Activated naive CD8-positive, alpha-beta T cell treated with anti-CD3 and anti-CD28 coated beads, Interleukin-2, amount 10 ng/mL, durations not matched to agents 7 days and 5 days (primary cell): ENCODE measurements around the gene GRK6. TPM values are rescaled to one million over a fixed set of nuclear protein-coding genes. Genes with fewer than 3 reads are reported as not detected.
"Not testable (repeated sequence)": the region's sequence is repeated elsewhere in the genome, so short reads cannot be mapped to it uniquely, and the experiment has no call there.

Experiments used
- ATAC-seq: fragments of 150-1000 bp; cut with Tn5 transposase; one replicate; pipeline ENCODE4 v1.10.0; 2021; ENCODE audit warnings: low read depth, moderate library complexity
- POLR2A ChIA-PET: fragments of 350-600 bp; sonication (Branson Sonifier 250); formaldehyde crosslinking; loops from one replicate; lab custom pipeline; 2021; ENCODE audit warnings: antibody characterized with exemption; lab: Charles Lee
- DNase-seq: peaks from one replicate; pipeline ENCODE4 v3.0.0; 2021
- H3K27ac Mint-ChIP-seq: one replicate; pipeline ENCODE4 v1.8.0; 2022; ENCODE audit warnings: mild to moderate bottlenecking, mixed read lengths
- H3K27me3 Mint-ChIP-seq: one replicate; pipeline ENCODE4 v1.8.0; 2022; ENCODE audit warnings: mild to moderate bottlenecking, moderate library complexity, mixed read lengths
- H3K36me3 Mint-ChIP-seq: one replicate; pipeline ENCODE4 v1.8.0; 2021; ENCODE audit warnings: mild to moderate bottlenecking, mixed read lengths
- H3K4me1 Mint-ChIP-seq: one replicate; pipeline ENCODE4 v1.8.0; 2021; ENCODE audit warnings: mixed read lengths
- H3K4me3 Mint-ChIP-seq: one replicate; pipeline ENCODE4 v1.8.0; 2022; ENCODE audit warnings: mild to moderate bottlenecking, moderate library complexity, mixed read lengths
- H3K9me3 Mint-ChIP-seq: one replicate; pipeline ENCODE4 v1.8.0; 2021; ENCODE audit warnings: mixed read lengths
- total RNA-seq, 2 experiments: library from RNA; stranded (reverse); gene quantifications; one replicate each; pipeline ENCODE4 v1.2.3, GENCODE V29; 2021

The GRK6 gene
- total RNA-seq, 2 experiments from 2014 or later, result 181 to 186 TPM

DNA sequence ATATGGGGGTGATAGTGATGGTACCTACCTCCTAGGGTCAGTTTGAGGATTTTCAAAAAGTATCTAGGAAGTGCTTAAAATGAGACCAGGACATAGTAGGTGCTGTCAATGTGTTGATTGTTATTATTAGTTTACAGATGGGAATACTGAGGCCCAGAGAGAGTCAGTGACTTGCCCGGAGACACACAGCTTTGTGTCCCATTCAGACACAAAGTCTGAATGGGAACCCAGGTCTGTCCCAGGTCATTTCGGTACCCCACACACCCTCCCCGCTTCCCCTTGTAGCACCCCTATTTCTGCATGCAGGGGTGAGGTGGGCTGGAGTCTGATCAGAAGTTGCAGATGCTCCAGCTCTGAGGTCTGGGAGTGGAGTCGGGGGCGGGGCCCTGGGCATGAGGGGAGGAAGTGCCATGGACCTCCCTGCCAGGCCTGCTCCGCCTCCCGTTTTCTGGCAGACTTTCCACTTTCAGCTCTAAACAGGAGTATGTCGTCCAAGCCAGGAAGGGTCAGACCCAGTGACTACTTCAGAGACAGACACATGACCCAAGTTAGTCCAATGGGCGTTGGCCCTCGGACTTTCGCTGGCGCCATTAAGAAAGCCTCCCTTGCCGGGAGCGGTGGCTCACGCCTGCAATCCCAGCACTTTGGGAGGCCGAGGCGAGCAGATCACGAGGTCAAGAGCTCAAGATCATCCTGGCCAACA is 50.2 kb downstream of the GRK6 start:
- DNase-seq (no peak), ATAC-seq (no peak)
- Mint-ChIP-seq H3K27ac (peak overlapping the region; percentile 81), H3K36me3 (peaks cover 6% of the 10 kb centered on the region), H3K27me3 (no peaks in the 10 kb centered on the region), H3K9me3 (no peaks in the 10 kb centered on the region), H3K4me1 (peaks cover 53% of the 10 kb centered on the region), H3K4me3 (no peak overlapping the region)
- POLR2A ChIA-PET, result interaction anchor here (1.5 to 3.1 kb wide), 3 partner anchors 13 to 21 kb away, joined by 5 to 17 read pairs (median 7); partner anchors contain the start of gene PDLIM7

DNA sequence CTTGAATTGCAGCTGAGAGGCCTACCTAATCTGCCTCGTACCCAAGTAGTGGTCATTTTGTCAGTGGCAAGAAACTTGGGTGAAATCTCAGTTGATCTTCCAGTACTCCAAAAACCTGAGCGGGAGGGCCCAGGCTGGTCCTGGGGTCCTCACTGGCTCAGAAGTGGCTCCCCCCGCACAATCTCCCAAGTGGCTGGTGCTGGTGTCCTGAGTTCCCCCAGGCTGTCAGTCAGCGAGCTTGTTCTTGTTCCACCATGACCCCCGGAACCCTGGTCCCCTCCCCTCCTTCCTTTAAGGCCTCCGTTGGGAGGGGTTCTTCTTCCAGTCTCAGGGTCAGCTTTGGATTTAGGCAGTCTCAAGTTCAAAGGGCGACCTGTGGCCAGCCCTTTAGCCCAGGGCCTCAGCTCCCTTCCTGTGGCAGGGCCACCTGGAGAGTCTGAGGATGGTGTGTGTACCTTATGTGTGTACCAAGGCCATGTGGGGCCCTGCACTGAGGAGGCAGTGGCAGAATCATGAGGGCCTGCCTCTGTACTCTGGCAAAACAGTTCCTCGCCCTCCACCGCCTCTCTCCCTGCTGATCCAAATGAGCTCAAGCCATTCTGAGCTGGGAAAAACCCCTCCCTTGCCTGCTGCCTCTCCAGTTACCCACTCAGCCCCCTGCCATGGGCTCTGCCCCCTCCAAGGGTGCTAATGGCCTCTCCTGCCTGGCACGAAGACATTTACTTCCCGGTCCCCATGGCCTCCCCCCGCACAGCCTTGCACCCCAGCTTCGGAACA is 51.4 kb downstream of the GRK6 start:
- ATAC-seq, result no peak
- peaks cover 53% of the 10 kb centered on the region for H3K4me1 Mint-ChIP-seq
- H3K9me3 Mint-ChIP-seq, result no peaks in the 10 kb centered on the region
- H3K4me3 Mint-ChIP-seq, result no peak overlapping the region
- H3K27ac Mint-ChIP-seq, result peak overlapping the region; percentile 94
- POLR2A ChIA-PET, result interaction anchor here (0.8 to 3.1 kb wide), 7 partner anchors 8 to 46 kb away, joined by 3 to 17 read pairs (median 4); partner anchors contain the start of gene PDLIM7
- H3K36me3 Mint-ChIP-seq, result peaks cover 10% of the 10 kb centered on the region
- no peak for DNase-seq
- no peaks in the 10 kb centered on the region for H3K27me3 Mint-ChIP-seq

DNA sequence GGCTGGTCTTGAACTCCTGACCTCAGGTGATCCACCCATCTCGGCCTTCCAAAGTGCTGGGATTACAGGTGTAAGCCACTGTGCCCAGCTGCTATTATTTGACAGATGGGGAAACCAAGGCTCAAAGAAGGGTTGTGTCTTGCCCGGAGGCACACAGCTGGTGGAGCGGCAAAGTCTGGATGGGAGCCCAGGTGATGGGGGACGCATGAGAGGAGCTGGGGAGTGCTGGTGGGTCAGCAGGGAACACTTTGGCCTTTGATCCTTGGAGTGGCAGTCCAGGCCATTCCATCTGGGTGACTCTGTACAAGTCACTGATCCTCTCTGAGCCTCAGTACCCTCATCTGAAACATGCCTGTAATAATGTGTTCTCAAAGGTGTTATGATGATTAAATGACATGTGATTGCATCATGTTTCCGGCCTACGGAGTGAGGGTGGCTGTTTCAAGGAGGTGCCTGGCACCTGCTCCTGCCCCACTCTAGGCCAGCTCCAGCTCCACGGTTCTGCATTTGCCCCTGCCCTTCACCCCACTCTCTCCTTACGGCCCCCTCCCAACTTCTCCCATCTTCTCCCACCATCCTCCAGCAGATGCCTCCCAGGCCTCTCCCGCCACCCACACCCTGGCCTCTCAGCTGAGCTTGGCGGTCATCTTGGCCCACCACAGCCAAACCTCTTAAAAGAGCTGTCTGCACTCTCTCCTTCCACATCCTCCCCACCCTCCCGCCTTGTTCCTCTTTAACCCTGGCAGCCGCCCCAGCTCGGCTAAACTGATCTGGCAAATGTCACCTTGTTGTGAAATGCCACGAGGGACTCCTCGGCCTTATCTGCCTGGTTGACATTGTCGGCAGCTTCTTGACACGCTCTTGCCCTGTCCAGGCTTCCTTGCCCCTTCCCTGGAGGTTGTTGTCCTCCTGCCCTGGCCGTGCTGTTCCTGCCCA is 52.5 kb downstream of the GRK6 start:
- Mint-ChIP-seq H3K4me3 (peak overlapping the region; percentile 45), H3K27me3 (no peaks in the 10 kb centered on the region), H3K9me3 (no peaks in the 10 kb centered on the region), H3K27ac (peak overlapping the region; percentile 94), H3K36me3 (peaks cover 13% of the 10 kb centered on the region), H3K4me1 (peaks cover 52% of the 10 kb centered on the region)
- DNase-seq (peak; percentile 71), ATAC-seq (peak; percentile 82)
- POLR2A ChIA-PET, result interaction anchor here (0.6 to 2.3 kb wide), 7 partner anchors 8 to 47 kb away, joined by 3 to 7 read pairs (median 5); partner anchors contain the start of gene PDLIM7

DNA sequence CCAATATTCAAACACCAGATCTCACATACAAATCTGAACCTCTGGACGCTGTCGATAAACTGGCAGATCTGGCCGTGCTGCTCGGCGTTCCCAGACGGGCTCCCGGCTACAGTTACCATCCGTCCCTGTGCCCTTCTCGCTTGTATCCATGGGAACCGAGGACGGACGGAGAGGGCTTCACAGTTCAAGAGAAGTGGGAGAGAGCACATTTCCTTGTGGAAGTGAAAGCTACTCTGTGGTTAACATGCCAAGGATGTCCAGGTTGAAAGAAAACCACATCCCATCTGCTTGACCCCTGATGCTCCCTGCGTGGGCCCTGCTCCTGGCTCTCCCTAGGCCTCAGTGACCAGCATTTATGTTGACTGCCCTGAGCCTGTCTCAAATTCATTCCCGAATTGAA is 53.3 kb downstream of the GRK6 start:
- DNase-seq (no peak), ATAC-seq (no peak)
- Mint-ChIP-seq H3K4me1 (peaks cover 47% of the 10 kb centered on the region), H3K4me3 (peak overlapping the region; percentile 45), H3K27me3 (no peaks in the 10 kb centered on the region), H3K27ac (peak overlapping the region; percentile 94), H3K36me3 (peaks cover 9% of the 10 kb centered on the region), H3K9me3 (no peaks in the 10 kb centered on the region)
- POLR2A ChIA-PET, result interaction anchor here (0.7 to 1.6 kb wide), 7 partner anchors 9 to 30 kb away, joined by 3 to 7 read pairs (median 5); partner anchors contain the start of gene PDLIM7

DNA sequence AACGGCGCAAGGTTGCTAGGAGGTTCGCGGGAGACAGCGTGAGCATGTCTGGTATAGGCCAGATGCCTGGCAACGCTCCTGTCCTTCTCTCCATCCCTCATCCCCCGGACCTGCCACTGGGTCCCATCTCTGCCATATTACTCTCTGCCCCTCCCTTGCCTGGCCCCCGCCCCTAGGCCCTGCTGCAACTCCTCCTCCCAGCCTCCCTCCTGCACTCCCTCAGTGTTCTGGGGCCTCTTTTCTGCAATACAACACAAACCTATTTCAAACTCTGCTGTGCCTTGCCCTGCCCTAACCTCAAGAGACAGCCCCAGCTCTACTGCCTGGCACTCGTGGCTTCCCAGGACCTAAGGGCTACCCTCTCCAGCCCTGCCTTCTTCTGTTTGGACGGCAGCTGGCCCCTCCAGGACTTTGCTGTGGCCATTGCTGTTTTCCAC is 55.9 kb downstream of the GRK6 start:
- Mint-ChIP-seq H3K9me3 (no peaks in the 10 kb centered on the region), H3K4me3 (no peak overlapping the region), H3K27ac (no peak overlapping the region), H3K4me1 (peaks cover 32% of the 10 kb centered on the region), H3K27me3 (no peaks in the 10 kb centered on the region), H3K36me3 (peaks cover 14% of the 10 kb centered on the region)
- ATAC-seq, result no peak
- POLR2A ChIA-PET, result no interaction called here
- DNase-seq, result no peak

DNA sequence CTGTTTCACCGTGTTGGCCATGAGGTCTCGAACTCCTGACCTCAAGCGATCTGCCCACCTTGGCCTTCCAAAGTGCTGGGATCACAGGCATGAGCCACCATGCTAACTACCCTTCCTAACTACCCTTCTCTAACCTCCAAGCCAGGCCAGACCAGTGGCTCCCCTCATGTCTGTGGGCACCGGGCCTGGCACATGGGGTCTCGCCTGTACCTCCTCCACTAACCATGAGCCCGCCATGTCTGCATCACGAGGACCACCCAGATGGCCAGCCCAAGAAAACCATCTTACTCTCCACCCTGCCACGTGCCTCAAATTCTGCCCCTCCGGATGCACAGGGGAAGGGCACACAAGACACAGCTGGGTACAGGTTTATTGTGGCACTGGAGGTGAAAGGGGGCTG is 56.6 kb downstream of the GRK6 start:
- H3K4me1 Mint-ChIP-seq, result peaks cover 27% of the 10 kb centered on the region
- H3K4me3 Mint-ChIP-seq, result no peak overlapping the region
- H3K9me3 Mint-ChIP-seq, result no peaks in the 10 kb centered on the region
- DNase-seq, result no peak
- POLR2A ChIA-PET, result interaction anchor here (0.6 to 0.8 kb wide), 2 partner anchors 14 to 115 kb away, joined by 3 to 5 read pairs; partner anchors contain the start of gene PDLIM7
- no peaks in the 10 kb centered on the region for H3K27me3 Mint-ChIP-seq
- peaks cover 14% of the 10 kb centered on the region for H3K36me3 Mint-ChIP-seq
- ATAC-seq, result no peak
- H3K27ac Mint-ChIP-seq, result no peak overlapping the region

DNA sequence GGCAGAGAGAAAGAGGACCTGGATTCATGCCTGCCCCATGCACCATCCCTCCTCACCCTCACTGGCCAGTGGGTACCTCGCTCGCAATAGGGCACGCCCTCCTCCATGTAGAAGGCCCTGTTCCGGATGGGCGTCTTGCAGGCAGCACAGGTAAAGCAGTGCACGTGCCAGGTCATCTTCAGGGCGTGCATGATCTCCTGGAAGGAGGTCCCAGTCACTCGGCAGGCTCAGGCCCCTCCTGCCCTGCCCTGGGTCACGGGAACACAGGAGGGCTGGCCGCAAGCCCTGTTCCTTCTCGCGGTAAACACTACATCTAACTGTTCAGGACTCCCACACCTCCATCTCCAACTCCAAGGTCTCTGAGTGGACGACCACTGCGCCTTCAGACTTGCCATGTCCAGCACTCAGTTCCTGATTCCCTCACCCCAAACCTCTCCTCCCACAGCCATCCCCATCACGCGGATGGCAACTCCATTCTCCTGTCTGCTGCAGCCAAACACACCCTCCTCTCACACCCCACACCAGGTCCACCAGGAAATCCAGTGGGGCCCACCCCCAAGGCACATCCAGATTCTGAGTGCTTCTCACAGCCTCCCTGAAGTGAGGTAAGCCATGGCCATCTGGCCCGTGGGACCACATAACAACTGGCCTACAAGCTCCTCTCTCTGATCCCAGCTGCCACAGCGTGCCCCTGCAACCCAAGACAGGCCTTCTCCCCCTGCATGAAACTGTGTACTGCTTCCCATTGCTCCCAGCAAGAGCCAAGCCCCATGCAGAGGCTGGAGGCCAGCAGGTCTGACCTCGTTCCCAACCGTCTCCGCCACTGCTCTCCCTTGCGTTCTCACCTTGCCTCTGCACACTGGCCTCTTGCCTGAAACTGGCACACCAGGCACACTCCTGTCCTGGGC is 57.8 kb downstream of the GRK6 start:
- DNase-seq (no peak), ATAC-seq (no peak)
- no peaks in the 10 kb centered on the region for H3K27me3 Mint-ChIP-seq
- H3K4me3 Mint-ChIP-seq, result no peak overlapping the region
- H3K27ac Mint-ChIP-seq, result peak overlapping the region; percentile 49
- peaks cover 15% of the 10 kb centered on the region for H3K4me1 Mint-ChIP-seq
- H3K9me3 Mint-ChIP-seq, result no peaks in the 10 kb centered on the region
- peaks cover 11% of the 10 kb centered on the region for H3K36me3 Mint-ChIP-seq
- POLR2A ChIA-PET, result interaction anchor here (0.6 kb wide), 1 partner anchor 11 kb away, joined by 3 read pairs; no protein-coding TSS in a partner anchor

DNA sequence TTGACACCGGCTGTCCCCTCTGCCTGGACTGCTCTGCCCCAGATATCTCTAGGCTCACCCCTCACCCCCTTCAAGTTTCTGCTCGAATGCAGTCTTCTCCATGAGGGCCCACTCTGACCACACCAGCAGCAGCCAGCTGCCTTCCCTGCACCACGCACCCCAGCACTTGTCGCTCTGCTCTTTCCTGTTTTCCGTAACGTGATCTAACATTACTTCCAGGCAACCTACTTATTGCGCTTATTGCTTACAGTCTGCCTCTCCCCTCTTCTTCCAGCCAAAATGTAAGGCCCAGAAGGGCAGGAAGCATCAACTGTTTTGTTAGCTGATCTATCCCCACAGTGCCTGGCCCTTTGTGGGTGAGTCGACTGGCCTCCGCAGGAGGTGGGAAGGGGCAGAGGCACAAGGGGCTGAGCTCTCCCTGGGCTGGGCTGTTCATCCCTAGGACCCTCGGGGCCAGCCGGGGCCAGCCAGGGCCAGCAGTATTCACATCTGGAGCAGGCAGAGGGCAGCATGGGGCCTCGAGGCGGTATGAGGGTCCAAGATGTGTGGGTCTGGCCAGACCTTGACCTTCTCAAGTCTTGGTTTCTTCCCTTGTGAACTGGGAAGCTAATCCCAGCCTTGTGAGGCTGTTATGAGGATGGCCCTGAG is 58.5 kb downstream of the GRK6 start:
- Mint-ChIP-seq H3K9me3 (no peaks in the 10 kb centered on the region), H3K36me3 (peaks cover 13% of the 10 kb centered on the region), H3K4me1 (peaks cover 7% of the 10 kb centered on the region), H3K4me3 (no peak overlapping the region), H3K27ac (peak overlapping the region; percentile 0), H3K27me3 (no peaks in the 10 kb centered on the region)
- ATAC-seq, result no peak
- POLR2A ChIA-PET, result interaction anchor here (0.6 to 1.2 kb wide), 2 partner anchors 12 to 13 kb away, joined by 3 to 8 read pairs; no protein-coding TSS in a partner anchor
- DNase-seq, result no peak

DNA sequence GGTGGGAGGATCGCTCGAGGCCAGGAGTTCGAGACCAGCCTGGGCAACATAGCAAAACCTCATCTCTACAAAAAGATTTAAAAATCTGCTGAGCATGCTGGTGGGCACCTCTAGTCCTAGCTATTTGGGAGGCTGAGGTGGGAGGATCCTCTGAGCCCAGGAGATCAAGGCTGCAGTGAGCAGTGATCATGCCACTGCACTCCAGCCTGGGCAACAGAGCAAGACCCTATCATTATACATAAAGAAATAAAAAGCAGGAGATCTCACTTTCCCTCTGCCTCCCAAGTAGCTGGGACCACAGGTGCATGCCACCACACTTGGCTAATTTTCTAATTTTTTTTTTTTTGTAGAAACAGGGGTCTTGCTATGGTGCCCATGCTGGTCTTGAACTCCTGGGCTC is 59.3 kb downstream of the GRK6 start:
- H3K27ac Mint-ChIP-seq, DNase-seq, H3K4me1 Mint-ChIP-seq, H3K4me3 Mint-ChIP-seq, H3K27me3 Mint-ChIP-seq, ATAC-seq, H3K9me3 Mint-ChIP-seq: not testable (repeated sequence)
- POLR2A ChIA-PET, result interaction anchor here (1.2 kb wide), 1 partner anchor 14 kb away, joined by 8 read pairs; no protein-coding TSS in a partner anchor
- H3K36me3 Mint-ChIP-seq, result peaks cover 20% of the 10 kb centered on the region

DNA sequence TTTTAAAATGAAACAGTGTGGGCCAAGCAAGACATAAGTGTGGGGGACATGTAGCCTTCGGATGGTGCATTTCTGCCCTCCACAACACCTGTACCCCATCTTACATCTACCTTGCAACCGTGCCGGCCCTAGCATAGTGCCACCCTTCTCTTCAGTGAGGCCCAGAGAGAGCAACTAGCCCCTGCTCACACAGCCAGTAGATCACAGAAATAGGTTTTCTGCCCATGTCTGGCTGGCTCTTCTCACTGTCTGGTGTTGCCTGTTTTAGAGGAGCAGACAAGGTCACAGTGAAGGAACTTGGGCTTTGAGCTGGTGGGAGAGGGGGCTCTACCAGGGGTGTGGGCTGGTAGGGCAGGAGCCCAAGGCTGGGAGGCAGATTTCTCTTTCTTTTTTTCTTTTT is 59.8 kb downstream of the GRK6 start:
- H3K4me1 Mint-ChIP-seq, result peaks cover 6% of the 10 kb centered on the region
- H3K27me3 Mint-ChIP-seq, result no peaks in the 10 kb centered on the region
- no peak for DNase-seq
- H3K36me3 Mint-ChIP-seq, result peaks cover 22% of the 10 kb centered on the region
- POLR2A ChIA-PET, result interaction anchor here (1.2 kb wide), 1 partner anchor 14 kb away, joined by 8 read pairs; no protein-coding TSS in a partner anchor
- no peak overlapping the region for H3K27ac Mint-ChIP-seq
- H3K9me3 Mint-ChIP-seq, result no peaks in the 10 kb centered on the region
- ATAC-seq, result no peak
- H3K4me3 Mint-ChIP-seq, result no peak overlapping the region

DNA sequence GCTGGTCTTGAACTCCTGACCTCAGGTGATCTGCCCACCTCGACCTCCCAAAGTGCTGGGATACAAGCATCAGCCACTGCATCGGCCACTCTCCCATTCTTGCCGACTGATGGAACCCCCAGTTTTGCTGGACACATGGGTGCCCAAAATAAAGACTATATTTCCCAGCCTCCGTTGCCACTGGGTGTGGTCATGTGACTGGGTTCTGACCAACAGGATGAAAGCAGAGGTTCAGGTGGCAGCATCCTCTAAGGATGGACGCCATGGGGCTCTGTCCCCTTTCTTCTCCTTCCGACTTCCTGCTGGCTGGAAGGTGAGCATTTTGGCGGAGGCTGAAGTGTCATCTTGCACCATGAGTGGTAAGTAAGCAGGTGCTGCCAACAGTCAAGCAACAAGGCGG is 60.7 kb downstream of the GRK6 start:
- peaks cover 23% of the 10 kb centered on the region for H3K36me3 Mint-ChIP-seq
- no peaks in the 10 kb centered on the region for H3K9me3 Mint-ChIP-seq
- POLR2A ChIA-PET, result no interaction called here
- DNase-seq (no peak), ATAC-seq (no peak)
- H3K4me1 Mint-ChIP-seq, result peaks cover 6% of the 10 kb centered on the region
- H3K4me3 Mint-ChIP-seq, result no peak overlapping the region
- no peaks in the 10 kb centered on the region for H3K27me3 Mint-ChIP-seq
- H3K27ac Mint-ChIP-seq, result no peak overlapping the region
